Myocyte (in vitro differentiated cells): ENCODE results near the gene EGFL6. TPM values are rescaled to one million over a fixed set of nuclear protein-coding genes. Genes with fewer than 3 reads are reported as not detected.

Experiments used
- microRNA-seq: library from miRNA; unstranded; fragments of <30 nt; microRNA quantifications from one replicate; pipeline ENCODE4, GENCODE V29; 2016
- total RNA-seq: library from RNA; depleted of rRNA; stranded (reverse); fragments of >200 nt; gene quantifications from 2 replicates; pipeline ENCODE4 v1.2.3, GENCODE V29; 2014

Gene EGFL6
- total RNA-seq, 1 donor from 2014 or later: not detected

Small RNA genes lying within 50 kb of the gene (microRNA-seq; reads per million reads assigned to microRNA genes)
- not detected for gene MIR6086

Other genes with a start within 250 kb of the EGFL6 start
- not detected in 2 replicates for gene ATXN3L, start 249.5 kb upstream of the EGFL6 start, total RNA-seq
- 3.6 and 5.7 TPM in 2 replicates for gene TCEANC, start 83.5 kb downstream of the EGFL6 start, total RNA-seq
- gene RAB9A, start 119.5 kb downstream of the EGFL6 start, total RNA-seq: 24.6 and 40.3 TPM in 2 replicates
- gene TRAPPC2, start 165.0 kb downstream of the EGFL6 start, total RNA-seq: 16.6 and 25.4 TPM in 2 replicates
- 9.9 and 20.1 TPM in 2 replicates for gene OFD1, start 165.1 kb downstream of the EGFL6 start, total RNA-seq
- gene GPM6B, start 247.5 kb downstream of the EGFL6 start, total RNA-seq: 102 and 159 TPM in 2 replicates